Measurements from ENCODE around the gene PIWIL4.

PIWIL4 gene

GRCh38 chr11:94658386-94658785 lies 91.2 kb downstream of the PIWIL4 start:
- no peak for TF ChIP-seq CTCF (IDR thresholded peaks at IDR 0.05; ENCODE audit: low read length, missing control alignments)
- no peak for DNase-seq (ENCODE audit: low read depth)

GRCh38 chr11:94658888-94659287 lies 91.7 kb downstream of the PIWIL4 start:
- DNase-seq (ENCODE audit: low read depth), result no peak
- H3K4me3 ChIP-seq (replicated peaks; ENCODE audit: low read depth, low read length), result no peak overlapping the region
- TF ChIP-seq CTCF (IDR thresholded peaks at IDR 0.05; ENCODE audit: low read length, missing control alignments), result no peak

More at GRCh38 chr11:94658386-94658785, 91.2 kb downstream of the PIWIL4 start:
- no peak overlapping the region for H3K4me3 ChIP-seq (replicated peaks; ENCODE audit: low read depth, low read length)

- H3K4me3 ChIP-seq (replicated peaks; ENCODE audit: low read depth, low read length), result no peak overlapping the region
- DNase-seq (ENCODE audit: low read depth), result no peak
- TF ChIP-seq CTCF (IDR thresholded peaks at IDR 0.05; ENCODE audit: low read length, missing control alignments), result no peak
Measured at GRCh38 chr11:94661444-94661843, 94.3 kb downstream of the PIWIL4 start.

- no peak overlapping the region for H3K4me3 ChIP-seq (replicated peaks; ENCODE audit: low read depth, low read length)
- TF ChIP-seq CTCF (IDR thresholded peaks at IDR 0.05; ENCODE audit: low read length, missing control alignments), result no peak
- no peak for DNase-seq (ENCODE audit: low read depth)
Measured at GRCh38 chr11:94662065-94662779, 95.1 kb downstream of the PIWIL4 start.

- TF ChIP-seq CTCF (IDR thresholded peaks at IDR 0.05; ENCODE audit: low read length, missing control alignments), result no peak
- H3K4me3 ChIP-seq (replicated peaks; ENCODE audit: low read depth, low read length), result no peak overlapping the region
- no peak for DNase-seq (ENCODE audit: low read depth)
Measured at GRCh38 chr11:94662846-94663390, 95.8 kb downstream of the PIWIL4 start.

DNA sequence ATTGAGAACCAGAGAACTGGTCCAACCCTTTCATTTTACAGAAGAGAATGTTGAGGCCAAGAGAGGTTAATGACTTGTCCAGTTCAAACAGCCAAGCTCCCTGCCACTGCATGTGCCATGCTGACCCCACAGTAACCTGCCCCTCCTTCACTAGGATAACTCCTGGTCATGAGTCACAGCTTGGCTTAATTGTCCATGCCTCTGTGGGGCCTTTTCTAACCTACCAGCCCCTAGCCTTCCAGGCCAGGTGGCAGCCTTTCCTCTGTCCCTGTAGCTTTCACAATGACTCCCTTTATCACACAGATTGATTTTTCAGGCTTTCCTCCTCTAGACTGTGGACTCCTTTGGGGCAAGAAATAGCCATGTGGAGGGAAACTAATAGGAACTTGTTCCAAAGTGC lies 97.2 kb downstream of the PIWIL4 start:
- TF ChIP-seq CTCF (IDR thresholded peaks at IDR 0.05; ENCODE audit: low read length, missing control alignments), result no peak
- H3K4me3 ChIP-seq (replicated peaks; ENCODE audit: low read depth, low read length), result no peak overlapping the region
- DNase-seq (ENCODE audit: low read depth), result no peak

All from fibroblast of pulmonary artery (primary cell).